ENCODE results near the gene TTLL8. TPM values are rescaled to one million over a fixed set of nuclear protein-coding genes. Genes with fewer than 3 reads are reported as not detected.

TTLL8 gene
- polyA plus RNA-seq, 2 of the 4 experiments (the other 2 are of a cell fraction), result not detected

DNA sequence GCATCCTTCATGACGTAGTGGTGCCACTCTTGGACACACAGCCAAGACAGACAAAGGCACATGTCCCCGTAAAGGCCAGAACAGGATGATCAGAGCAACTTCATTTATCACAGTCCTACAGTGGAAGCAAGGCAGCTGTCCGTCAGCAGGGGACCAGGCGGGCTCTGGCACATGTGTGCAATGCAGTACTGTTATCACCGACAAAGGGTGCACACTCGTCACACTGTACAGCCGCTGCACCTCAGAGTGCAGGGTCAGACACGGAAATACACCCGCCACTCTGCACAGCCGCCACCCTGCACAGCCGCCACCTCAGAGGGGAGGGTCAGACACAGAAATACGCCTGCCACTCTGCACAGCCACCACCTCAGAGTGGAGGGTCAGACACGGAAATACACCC, 32.1 kb downstream of the TTLL8 start:
- 80% methylated on average over 5 of the region's 13 CpGs for WGBS (ENCODE audit: missing lambda C conversion rate)
- DNase-seq (ENCODE audit: low read depth in 1 of 2, low spot score in 1 of 2) (no peak), FAIRE-seq (no peak), ATAC-seq (no peak)
- no peak overlapping the region for H3K27ac ChIP-seq
- H3K4me1 ChIP-seq, result peaks cover 6% of the 10 kb centered on the region; the same call in 1 of the 3 replicates
- no peak overlapping the region for H3K4me2 ChIP-seq
- H3K9me3 ChIP-seq, result no peaks in the 10 kb centered on the region
- no peak overlapping the region for H3K4me3 ChIP-seq
- CTCF ChIA-PET, result no interaction called here
- POLR2A ChIA-PET, result no interaction called here
- TF ChIP-seq HDAC2 (IDR thresholded peaks at IDR 0.05) (no peak), MAZ (IDR thresholded peaks at IDR 0.05; ENCODE audit: borderline replicate concordance, low read depth, low read length) (no peak), HOXB5 (CRISPR knock-in tag; IDR thresholded peaks at IDR 0.05) (no peak), EP300 (IDR thresholded peaks at IDR 0.05) (no peak), NFE2L2 (conservative IDR thresholded peaks at IDR 0.05; ENCODE audit: low read length) (no peak), PHF8 (IDR thresholded peaks at IDR 0.05; ENCODE audit: borderline replicate concordance, low read depth) (no peak), ZNF302 (CRISPR knock-in tag; IDR thresholded peaks at IDR 0.05) (no peak), BHLHE40 (IDR thresholded peaks at IDR 0.05; ENCODE audit: low read depth, low read length) (no peak), HOXB13 (CRISPR knock-in tag; IDR thresholded peaks at IDR 0.05; ENCODE audit: low read depth) (no peak), POLR2A (IDR thresholded peaks at IDR 0.05; ENCODE audit: low read length) (no peak)
- TF ChIP-seq, protein P1, sequence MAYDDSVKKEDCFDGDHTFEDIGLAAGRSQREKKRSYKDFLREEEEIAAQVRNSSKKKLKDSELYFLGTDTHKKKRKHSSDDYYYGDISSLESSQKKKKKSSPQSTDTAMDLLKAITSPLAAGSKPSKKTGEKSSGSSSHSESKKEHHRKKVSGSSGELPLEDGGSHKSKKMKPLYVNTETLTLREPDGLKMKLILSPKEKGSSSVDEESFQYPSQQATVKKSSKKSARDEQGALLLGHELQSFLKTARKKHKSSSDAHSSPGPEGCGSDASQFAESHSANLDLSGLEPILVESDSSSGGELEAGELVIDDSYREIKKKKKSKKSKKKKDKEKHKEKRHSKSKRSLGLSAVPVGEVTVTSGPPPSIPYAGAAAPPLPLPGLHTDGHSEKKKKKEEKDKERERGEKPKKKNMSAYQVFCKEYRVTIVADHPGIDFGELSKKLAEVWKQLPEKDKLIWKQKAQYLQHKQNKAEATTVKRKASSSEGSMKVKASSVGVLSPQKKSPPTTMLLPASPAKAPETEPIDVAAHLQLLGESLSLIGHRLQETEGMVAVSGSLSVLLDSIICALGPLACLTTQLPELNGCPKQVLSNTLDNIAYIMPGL (CRISPR knock-in tag; IDR thresholded peaks at IDR 0.05; ENCODE audit: borderline replicate concordance), result no peak
- TF ChIP-seq, protein P2, sequence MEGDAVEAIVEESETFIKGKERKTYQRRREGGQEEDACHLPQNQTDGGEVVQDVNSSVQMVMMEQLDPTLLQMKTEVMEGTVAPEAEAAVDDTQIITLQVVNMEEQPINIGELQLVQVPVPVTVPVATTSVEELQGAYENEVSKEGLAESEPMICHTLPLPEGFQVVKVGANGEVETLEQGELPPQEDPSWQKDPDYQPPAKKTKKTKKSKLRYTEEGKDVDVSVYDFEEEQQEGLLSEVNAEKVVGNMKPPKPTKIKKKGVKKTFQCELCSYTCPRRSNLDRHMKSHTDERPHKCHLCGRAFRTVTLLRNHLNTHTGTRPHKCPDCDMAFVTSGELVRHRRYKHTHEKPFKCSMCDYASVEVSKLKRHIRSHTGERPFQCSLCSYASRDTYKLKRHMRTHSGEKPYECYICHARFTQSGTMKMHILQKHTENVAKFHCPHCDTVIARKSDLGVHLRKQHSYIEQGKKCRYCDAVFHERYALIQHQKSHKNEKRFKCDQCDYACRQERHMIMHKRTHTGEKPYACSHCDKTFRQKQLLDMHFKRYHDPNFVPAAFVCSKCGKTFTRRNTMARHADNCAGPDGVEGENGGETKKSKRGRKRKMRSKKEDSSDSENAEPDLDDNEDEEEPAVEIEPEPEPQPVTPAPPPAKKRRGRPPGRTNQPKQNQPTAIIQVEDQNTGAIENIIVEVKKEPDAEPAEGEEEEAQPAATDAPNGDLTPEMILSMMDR (IDR thresholded peaks at IDR 0.05), result no peak
- TF ChIP-seq, protein P3, sequence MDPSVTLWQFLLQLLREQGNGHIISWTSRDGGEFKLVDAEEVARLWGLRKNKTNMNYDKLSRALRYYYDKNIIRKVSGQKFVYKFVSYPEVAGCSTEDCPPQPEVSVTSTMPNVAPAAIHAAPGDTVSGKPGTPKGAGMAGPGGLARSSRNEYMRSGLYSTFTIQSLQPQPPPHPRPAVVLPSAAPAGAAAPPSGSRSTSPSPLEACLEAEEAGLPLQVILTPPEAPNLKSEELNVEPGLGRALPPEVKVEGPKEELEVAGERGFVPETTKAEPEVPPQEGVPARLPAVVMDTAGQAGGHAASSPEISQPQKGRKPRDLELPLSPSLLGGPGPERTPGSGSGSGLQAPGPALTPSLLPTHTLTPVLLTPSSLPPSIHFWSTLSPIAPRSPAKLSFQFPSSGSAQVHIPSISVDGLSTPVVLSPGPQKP (IDR thresholded peaks at IDR 0.05; ENCODE audit: low read depth, low read length), result no peak
- TF ChIP-seq, protein P4, sequence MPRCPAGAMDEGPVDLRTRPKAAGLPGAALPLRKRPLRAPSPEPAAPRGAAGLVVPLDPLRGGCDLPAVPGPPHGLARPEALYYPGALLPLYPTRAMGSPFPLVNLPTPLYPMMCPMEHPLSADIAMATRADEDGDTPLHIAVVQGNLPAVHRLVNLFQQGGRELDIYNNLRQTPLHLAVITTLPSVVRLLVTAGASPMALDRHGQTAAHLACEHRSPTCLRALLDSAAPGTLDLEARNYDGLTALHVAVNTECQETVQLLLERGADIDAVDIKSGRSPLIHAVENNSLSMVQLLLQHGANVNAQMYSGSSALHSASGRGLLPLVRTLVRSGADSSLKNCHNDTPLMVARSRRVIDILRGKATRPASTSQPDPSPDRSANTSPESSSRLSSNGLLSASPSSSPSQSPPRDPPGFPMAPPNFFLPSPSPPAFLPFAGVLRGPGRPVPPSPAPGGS (IDR thresholded peaks at IDR 0.05), result no peak

DNA sequence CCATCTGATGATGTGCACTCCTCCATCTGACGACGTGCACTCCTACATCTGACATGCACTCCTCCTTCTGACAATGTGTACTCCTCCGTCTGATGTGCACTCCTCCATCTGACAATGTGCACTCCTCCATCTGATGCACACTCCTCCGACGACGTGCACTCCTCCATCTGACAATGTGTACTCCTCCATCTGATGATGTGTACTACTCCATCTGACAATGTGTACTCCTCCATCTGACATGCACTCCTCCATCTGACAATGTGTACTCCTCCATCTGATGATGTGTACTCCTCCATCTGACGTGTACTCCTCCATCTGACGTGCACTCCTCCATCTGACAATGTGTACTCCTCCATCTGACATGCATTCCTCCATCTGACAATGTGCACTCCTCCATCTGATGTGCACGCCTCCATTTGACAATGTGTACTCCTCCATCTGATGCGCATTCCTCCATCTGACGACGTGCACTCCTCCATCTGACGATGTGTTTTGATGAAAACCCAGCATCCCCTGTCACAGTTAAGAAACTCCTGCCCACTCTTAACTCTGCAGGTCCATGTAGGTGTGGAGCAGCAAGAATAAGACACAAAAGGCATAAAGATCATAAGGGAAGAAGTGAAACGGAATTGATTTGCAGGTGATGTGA, 35.8 kb downstream of the TTLL8 start:
- H3K4me1 ChIP-seq, result no peaks in the 10 kb centered on the region
- POLR2A ChIA-PET, result no interaction called here
- no peak overlapping the region for H3K27ac ChIP-seq
- TF ChIP-seq, protein P5, sequence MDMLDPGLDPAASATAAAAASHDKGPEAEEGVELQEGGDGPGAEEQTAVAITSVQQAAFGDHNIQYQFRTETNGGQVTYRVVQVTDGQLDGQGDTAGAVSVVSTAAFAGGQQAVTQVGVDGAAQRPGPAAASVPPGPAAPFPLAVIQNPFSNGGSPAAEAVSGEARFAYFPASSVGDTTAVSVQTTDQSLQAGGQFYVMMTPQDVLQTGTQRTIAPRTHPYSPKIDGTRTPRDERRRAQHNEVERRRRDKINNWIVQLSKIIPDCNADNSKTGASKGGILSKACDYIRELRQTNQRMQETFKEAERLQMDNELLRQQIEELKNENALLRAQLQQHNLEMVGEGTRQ (IDR thresholded peaks at IDR 0.05), result no peak
- no peak for TF ChIP-seq GATA3 (IDR thresholded peaks at IDR 0.05; ENCODE audit: borderline replicate concordance)
- TF ChIP-seq, protein P6, sequence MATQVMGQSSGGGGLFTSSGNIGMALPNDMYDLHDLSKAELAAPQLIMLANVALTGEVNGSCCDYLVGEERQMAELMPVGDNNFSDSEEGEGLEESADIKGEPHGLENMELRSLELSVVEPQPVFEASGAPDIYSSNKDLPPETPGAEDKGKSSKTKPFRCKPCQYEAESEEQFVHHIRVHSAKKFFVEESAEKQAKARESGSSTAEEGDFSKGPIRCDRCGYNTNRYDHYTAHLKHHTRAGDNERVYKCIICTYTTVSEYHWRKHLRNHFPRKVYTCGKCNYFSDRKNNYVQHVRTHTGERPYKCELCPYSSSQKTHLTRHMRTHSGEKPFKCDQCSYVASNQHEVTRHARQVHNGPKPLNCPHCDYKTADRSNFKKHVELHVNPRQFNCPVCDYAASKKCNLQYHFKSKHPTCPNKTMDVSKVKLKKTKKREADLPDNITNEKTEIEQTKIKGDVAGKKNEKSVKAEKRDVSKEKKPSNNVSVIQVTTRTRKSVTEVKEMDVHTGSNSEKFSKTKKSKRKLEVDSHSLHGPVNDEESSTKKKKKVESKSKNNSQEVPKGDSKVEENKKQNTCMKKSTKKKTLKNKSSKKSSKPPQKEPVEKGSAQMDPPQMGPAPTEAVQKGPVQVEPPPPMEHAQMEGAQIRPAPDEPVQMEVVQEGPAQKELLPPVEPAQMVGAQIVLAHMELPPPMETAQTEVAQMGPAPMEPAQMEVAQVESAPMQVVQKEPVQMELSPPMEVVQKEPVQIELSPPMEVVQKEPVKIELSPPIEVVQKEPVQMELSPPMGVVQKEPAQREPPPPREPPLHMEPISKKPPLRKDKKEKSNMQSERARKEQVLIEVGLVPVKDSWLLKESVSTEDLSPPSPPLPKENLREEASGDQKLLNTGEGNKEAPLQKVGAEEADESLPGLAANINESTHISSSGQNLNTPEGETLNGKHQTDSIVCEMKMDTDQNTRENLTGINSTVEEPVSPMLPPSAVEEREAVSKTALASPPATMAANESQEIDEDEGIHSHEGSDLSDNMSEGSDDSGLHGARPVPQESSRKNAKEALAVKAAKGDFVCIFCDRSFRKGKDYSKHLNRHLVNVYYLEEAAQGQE (IDR thresholded peaks at IDR 0.05), result no peak
- H3K4me2 ChIP-seq, result no peak overlapping the region
- ATAC-seq (no peak), FAIRE-seq (no peak), DNase-seq (ENCODE audit: low read depth in 1 of 2, low spot score in 1 of 2) (no peak)
- H3K4me3 ChIP-seq, result no peak overlapping the region
- CTCF ChIA-PET, result no interaction called here
- 63% methylated on average over 14 of the region's 14 CpGs for WGBS (ENCODE audit: missing lambda C conversion rate)
- H3K9me3 ChIP-seq, result no peaks in the 10 kb centered on the region

Data from A549 (cell line).